Fibroblast of the aortic adventitia (primary cell): Measurements from ENCODE around the gene CABP5. TPM values are rescaled to one million over a fixed set of nuclear protein-coding genes. Genes with fewer than 3 reads are reported as not detected.

Source experiments
- DNase-seq: peaks from one replicate; pipeline ENCODE4 v3.0.0-alpha.2; 2010; ENCODE audit warnings: low read depth
- H3K4me3 ChIP-seq: 2 replicates; pipeline ENCODE4 v1.5.1; 2011; ENCODE audit warnings: low read depth, mild to moderate bottlenecking, control low read depth, low read length, moderate library complexity
- total RNA-seq: library from RNA; depleted of rRNA; stranded (reverse); fragments of >200 nt; gene quantifications from 2 replicates; pipeline ENCODE4 v1.2.3, GENCODE V29; 2012; ENCODE audit warnings: low replicate concordance
- TF ChIP-seq, protein P1 (sequence below): IDR thresholded peaks from 2 replicates; pipeline ENCODE4 v1.5.1; 2011; ENCODE audit warnings: mild to moderate bottlenecking, low read length, control low read depth, inconsistent platforms; ENCODE audit not compliant: insufficient read depth

The CABP5 gene
- total RNA-seq, 1 donor = not detected

DNA sequence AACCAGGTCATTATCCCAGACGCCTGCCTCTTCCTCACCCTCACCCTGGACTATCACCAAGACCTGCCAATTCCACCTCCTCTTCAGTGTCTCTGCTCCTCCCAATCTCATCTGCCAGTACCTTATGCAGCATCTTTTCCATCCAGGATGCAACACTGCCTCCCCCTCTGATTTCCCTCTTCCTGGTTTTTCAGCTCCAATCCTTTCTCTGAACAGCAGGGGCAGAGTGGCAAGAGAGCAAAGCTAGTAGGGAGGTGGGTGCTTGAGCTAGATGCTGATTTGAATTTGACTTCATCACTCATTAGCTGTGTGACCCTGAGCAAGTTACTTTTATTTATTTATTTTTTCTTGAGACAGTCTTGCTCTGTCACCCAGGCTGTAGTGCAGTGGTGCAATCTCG is 25.6 kb upstream of the CABP5 start:
- TF ChIP-seq, protein P1, sequence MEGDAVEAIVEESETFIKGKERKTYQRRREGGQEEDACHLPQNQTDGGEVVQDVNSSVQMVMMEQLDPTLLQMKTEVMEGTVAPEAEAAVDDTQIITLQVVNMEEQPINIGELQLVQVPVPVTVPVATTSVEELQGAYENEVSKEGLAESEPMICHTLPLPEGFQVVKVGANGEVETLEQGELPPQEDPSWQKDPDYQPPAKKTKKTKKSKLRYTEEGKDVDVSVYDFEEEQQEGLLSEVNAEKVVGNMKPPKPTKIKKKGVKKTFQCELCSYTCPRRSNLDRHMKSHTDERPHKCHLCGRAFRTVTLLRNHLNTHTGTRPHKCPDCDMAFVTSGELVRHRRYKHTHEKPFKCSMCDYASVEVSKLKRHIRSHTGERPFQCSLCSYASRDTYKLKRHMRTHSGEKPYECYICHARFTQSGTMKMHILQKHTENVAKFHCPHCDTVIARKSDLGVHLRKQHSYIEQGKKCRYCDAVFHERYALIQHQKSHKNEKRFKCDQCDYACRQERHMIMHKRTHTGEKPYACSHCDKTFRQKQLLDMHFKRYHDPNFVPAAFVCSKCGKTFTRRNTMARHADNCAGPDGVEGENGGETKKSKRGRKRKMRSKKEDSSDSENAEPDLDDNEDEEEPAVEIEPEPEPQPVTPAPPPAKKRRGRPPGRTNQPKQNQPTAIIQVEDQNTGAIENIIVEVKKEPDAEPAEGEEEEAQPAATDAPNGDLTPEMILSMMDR = peak; percentile 7
- no peak overlapping the region for H3K4me3 ChIP-seq
- DNase-seq = no peak

DNA sequence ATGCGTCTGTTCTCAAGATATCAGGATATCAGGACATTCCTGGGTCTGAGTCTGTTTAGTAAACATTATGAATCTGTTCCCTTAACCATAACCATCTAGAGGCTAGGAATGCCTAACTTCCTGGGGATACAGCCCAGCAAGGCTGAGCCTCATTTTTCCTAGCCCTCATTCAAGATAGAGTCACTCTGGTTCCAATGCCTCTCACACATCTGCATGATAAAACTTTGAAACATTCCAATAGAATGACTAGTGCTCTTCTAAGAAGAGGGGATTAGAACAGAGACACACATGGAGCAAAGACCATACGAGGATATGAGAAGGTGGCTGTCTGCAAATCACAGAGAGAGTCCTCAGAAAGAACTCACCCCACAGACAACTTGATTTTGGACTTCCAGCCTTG is 20.6 kb upstream of the CABP5 start:
- TF ChIP-seq, protein P1 = no peak
- no peak for DNase-seq
- no peak overlapping the region for H3K4me3 ChIP-seq

DNA sequence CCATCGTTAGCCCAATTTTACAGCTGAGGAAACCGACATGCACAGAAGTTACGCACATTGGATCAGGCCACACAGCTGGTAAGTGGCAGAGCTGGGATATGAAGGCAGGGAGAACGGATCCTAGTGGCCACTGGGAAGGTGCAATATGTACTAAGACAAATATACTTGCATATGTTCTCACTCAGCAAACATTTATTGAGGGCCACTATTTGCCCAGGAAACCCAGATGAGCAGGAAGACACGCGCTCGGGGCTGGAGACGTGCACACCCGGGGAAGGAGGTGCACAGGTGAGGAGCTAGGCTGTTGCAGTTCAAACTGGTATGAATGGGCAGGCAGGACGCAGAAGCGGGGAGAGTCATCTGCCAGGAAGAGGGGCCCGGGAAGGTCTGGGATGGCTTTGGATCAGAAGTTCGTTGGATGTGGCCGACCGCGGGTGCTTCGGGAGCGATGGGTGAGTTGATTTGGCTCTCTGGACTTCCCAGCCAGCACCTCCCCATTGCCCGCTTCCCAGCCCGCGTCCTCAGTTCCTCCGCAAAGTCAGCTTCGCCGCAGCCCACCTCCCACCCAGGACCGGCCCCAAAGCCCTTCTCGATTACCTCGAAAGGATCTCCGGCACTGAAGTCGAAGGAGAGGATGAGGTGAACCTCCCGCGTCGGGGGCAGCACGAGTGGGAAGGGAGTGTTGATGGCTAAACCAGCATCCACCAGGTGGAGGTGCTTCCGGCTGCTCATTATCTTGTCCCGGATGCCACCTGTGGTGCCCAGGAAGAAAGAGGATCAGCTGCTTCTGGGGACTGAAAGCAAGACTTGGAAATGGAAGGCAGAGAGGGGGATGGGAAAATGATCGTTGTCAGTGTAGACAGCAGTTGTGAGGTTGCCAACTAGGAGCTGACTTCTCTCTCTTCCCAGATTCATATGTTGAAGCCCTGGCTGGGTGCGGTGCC is 17.8 kb upstream of the CABP5 start:
- TF ChIP-seq, protein P1 = no peak
- H3K4me3 ChIP-seq = no peak overlapping the region
- DNase-seq = no peak

DNA sequence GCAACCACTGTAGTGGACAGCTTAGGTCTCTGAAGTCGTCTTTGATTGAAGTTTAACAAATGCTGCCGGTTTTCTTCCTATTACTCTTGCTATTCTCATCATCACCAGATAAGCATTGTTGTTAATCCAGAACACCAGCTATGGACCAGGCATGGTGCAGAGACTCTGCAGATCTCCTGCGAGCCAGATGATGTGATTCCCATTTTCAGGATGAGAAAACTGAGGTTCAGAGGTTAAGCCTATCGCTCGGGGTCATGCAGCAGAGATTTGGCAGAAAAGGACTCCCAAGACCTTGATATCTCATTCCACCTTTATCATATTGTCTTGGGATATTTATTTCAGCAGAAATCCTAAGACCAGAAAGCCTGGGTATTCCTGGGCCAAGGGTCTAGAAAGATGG is 16.5 kb upstream of the CABP5 start:
- H3K4me3 ChIP-seq = no peak overlapping the region
- TF ChIP-seq, protein P1 = no peak
- DNase-seq = no peak

DNA sequence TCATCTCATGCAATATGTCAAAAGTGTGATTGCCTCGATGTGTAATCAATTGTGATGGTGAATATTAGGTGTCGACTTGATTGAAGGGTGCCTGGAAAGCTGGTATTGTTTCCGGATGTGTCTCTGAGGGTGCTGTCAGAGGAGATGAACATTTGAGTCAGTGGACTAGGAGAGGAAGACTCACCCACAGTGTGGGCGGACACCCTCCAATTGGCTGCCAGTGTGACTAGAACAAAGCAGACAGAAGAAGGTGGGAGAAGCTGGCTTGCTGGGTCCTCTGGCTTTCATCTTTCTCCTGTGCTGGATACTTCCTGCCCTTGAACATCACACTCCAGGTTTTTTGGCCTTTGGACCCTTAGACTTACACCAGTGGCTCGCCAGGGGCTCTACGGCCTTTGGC is 15.5 kb upstream of the CABP5 start:
- TF ChIP-seq, protein P1 = no peak
- no peak overlapping the region for H3K4me3 ChIP-seq
- no peak for DNase-seq

DNA sequence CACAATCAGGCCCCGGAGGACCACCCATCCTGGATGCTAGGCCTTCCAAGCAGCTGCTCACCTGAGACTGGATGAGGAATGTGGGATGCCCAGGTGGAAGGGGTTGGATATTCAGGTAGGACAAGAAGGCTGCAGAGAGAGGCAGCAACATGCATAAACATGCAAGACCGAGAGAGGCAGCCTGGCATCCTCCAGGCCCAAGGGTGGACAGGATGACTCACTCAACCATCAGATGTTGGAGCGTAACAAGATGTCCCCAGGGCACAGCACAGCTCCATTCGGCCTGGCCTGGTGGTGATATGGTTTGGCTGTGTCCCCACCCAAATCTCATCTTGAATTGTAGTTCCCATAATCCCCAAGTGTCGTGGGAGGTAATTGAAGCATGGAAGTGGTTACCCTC is 10.0 kb upstream of the CABP5 start:
- TF ChIP-seq, protein P1 = no peak
- H3K4me3 ChIP-seq = no peak overlapping the region
- DNase-seq = no peak
